CD4-positive, CD25-positive, alpha-beta regulatory T cell (primary cell): ENCODE results near the gene SPOCK2. TPM values are rescaled to one million over a fixed set of nuclear protein-coding genes. Genes with fewer than 3 reads are reported as not detected.
A peak's percentile ranks its signal among the peaks of the same experiment; 100 is the strongest.
"Not testable (repeated sequence)": the region's sequence is repeated elsewhere in the genome, so short reads cannot be mapped to it uniquely, and the experiment has no call there.

Source experiments
- ATAC-seq, 2 donors: fragments of 150-1000 bp; cut with Tn5 transposase; one replicate each; pipeline ENCODE4 v1.10.0; 2021; ENCODE audit warnings: low read depth in 2 of 2, moderate number of reproducible peaks in 2 of 2, moderate library complexity in 1 of 2
- DNase-seq, 3 donors: peaks; one replicate each; pipeline versions ENCODE4 v3.0.0 to v3.0.0-alpha.2; 2012 to 2022; ENCODE audit warnings: mixed read lengths in 1 of 3
- H3K27ac ChIP-seq: one replicate; pipeline ENCODE4 v1.7.0; 2013; ENCODE audit warnings: mild to moderate bottlenecking, low read length; ENCODE audit not compliant: insufficient read depth, poor library complexity, severe bottlenecking
- H3K27me3 ChIP-seq: one replicate; pipeline ENCODE4 v1.7.0; 2013; ENCODE audit warnings: low read length; ENCODE audit not compliant: control insufficient read depth, insufficient read depth
- H3K36me3 ChIP-seq: one replicate; pipeline ENCODE4 v1.7.0; 2013; ENCODE audit warnings: mild to moderate bottlenecking, low read length, moderate library complexity; ENCODE audit not compliant: control insufficient read depth, insufficient read depth
- H3K4me1 ChIP-seq: 2 replicates; pipeline ENCODE4 v1.7.0; 2013; ENCODE audit warnings: mild to moderate bottlenecking, low read length; ENCODE audit not compliant: insufficient read depth, control insufficient read depth, poor library complexity, severe bottlenecking
- H3K4me3 ChIP-seq: one replicate; pipeline ENCODE4 v1.7.0; 2013; ENCODE audit warnings: low read depth, mild to moderate bottlenecking, low read length, moderate library complexity
- H3K9me3 ChIP-seq, 2 experiments: 1 replicate in 1 of 2; 2 replicates in 1 of 2; pipeline ENCODE4 v1.7.0; 2013; ENCODE audit warnings: low read length in 2 of 2, mild to moderate bottlenecking in 1 of 2, moderate library complexity in 1 of 2; ENCODE audit not compliant: control insufficient read depth in 2 of 2
- H3K27ac Mint-ChIP-seq, 3 donors: one replicate each; pipeline ENCODE4 v1.8.0; 2020 to 2022; ENCODE audit warnings: mild to moderate bottlenecking in 3 of 3, mixed read lengths in 3 of 3, moderate library complexity in 2 of 3
- H3K27me3 Mint-ChIP-seq: one replicate; pipeline ENCODE4 v1.8.0; 2022; ENCODE audit warnings: mild to moderate bottlenecking, mixed read lengths
- H3K36me3 Mint-ChIP-seq: one replicate; pipeline ENCODE4 v1.8.0; 2020; ENCODE audit warnings: mixed read lengths
- H3K4me1 Mint-ChIP-seq, 4 donors: one replicate each; pipeline ENCODE4 v1.8.0; 2020 to 2022; ENCODE audit warnings: mixed read lengths in 4 of 4, mild to moderate bottlenecking in 1 of 4
- H3K4me3 Mint-ChIP-seq, 4 donors: one replicate each; pipeline ENCODE4 v1.8.0; 2020 to 2022; ENCODE audit warnings: mild to moderate bottlenecking in 4 of 4, mixed read lengths in 4 of 4, moderate library complexity in 3 of 4
- H3K9me3 Mint-ChIP-seq, 7 donors: one replicate each; pipeline ENCODE4 v1.8.0; 2020 to 2022; ENCODE audit warnings: mixed read lengths in 7 of 7, mild to moderate bottlenecking in 3 of 7, moderate library complexity in 2 of 7
- polyA plus RNA-seq, 4 donors: library from polyadenylated mRNA; unstranded; fragments of 300-500 nt; fragmentation: Illumina TruSeq; gene quantifications; one replicate each; pipeline ENCODE4 v1.2.3, GENCODE V29; 2021
- total RNA-seq: library from RNA; stranded (reverse); gene quantifications from one replicate; pipeline ENCODE4 v1.2.3, GENCODE V29; 2022

Gene SPOCK2
- total and polyA plus RNA-seq, 5 donors from 2014 or later: 221 to 683 (median 276) TPM

DNA sequence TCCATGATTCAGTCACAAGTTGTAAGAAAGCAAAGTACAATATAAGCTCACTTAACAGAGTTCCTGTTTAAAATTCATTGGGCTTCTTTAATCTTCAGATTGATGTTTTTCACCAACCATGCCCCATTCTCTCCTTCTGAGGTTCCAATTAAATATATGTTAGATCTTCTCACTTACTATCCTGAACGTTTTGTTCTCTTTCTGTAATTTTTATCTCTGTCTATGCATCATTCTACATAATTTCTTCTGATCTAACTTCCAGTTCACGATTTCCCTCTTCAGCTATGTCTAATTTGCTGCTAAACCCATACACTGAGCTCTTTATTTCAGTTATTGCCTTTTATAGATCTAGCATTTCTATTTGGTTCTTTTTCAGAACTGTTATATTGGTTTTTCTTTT lies 28.0 kb upstream of the SPOCK2 start:
- H3K9me3 Mint-ChIP-seq: peaks cover 0 to 10% (median 0%) of the 10 kb centered on the region in 7 donors
- Histone ChIP-seq H3K9me3 (peaks cover 0 to 5% of the 10 kb centered on the region in 2 experiments), H3K36me3 (no peaks in the 10 kb centered on the region), H3K27ac (no peak overlapping the region), H3K4me3 (no peak overlapping the region), H3K27me3 (no peaks in the 10 kb centered on the region), H3K4me1 (no peaks in the 10 kb centered on the region)
- peaks cover 17 to 32% (median 23%) of the 10 kb centered on the region in 4 donors for H3K4me1 Mint-ChIP-seq
- DNase-seq: no peak
- H3K4me3 Mint-ChIP-seq: no peak overlapping the region
- no peak overlapping the region for H3K27ac Mint-ChIP-seq
- H3K36me3 Mint-ChIP-seq: peaks cover 24% of the 10 kb centered on the region
- H3K27me3 Mint-ChIP-seq: no peaks in the 10 kb centered on the region
- no peak for ATAC-seq

GRCh38 chr10:72114706-72115450 lies 26.5 kb upstream of the SPOCK2 start:
- Mint-ChIP-seq H3K4me1 (peaks cover 22 to 41% (median 27%) of the 10 kb centered on the region in 4 donors), H3K27me3 (no peaks in the 10 kb centered on the region), H3K27ac (peak overlapping the region in 1 of 3 donors; percentile 55), H3K9me3 (peaks cover 0 to 10% (median 0%) of the 10 kb centered on the region in 7 donors), H3K4me3 (no peak overlapping the region), H3K36me3 (peaks cover 24% of the 10 kb centered on the region)
- no peaks in the 10 kb centered on the region for H3K27me3 ChIP-seq
- ATAC-seq (no peak), DNase-seq (no peak)
- no peak overlapping the region for H3K4me3 ChIP-seq
- H3K4me1 ChIP-seq: peaks cover 9% of the 10 kb centered on the region
- no peak overlapping the region for H3K27ac ChIP-seq
- no peaks in the 10 kb centered on the region for H3K36me3 ChIP-seq
- H3K9me3 ChIP-seq: peaks cover 0 to 5% of the 10 kb centered on the region in 2 experiments

- H3K27me3 ChIP-seq: no peaks in the 10 kb centered on the region
- Mint-ChIP-seq H3K4me3 (peak overlapping the region in 1 of 4 donors; percentile 18), H3K27ac (peak overlapping the region; percentile 62 to 94 (median 92)), H3K9me3 (peaks cover 0 to 1% (median 0%) of the 10 kb centered on the region in 7 donors), H3K36me3 (peaks cover 13% of the 10 kb centered on the region), H3K27me3 (no peaks in the 10 kb centered on the region), H3K4me1 (peaks cover 55 to 77% (median 58%) of the 10 kb centered on the region in 4 donors)
- H3K36me3 ChIP-seq: no peaks in the 10 kb centered on the region
- H3K4me3 ChIP-seq: no peak overlapping the region
- no peak for ATAC-seq
- peaks cover 49% of the 10 kb centered on the region for H3K4me1 ChIP-seq
- DNase-seq: no peak
- no peak overlapping the region for H3K27ac ChIP-seq
- no peaks in the 10 kb centered on the region for H3K9me3 ChIP-seq
Observed at GRCh38 chr10:72110673-72111401, 22.5 kb upstream of the SPOCK2 start.

DNA sequence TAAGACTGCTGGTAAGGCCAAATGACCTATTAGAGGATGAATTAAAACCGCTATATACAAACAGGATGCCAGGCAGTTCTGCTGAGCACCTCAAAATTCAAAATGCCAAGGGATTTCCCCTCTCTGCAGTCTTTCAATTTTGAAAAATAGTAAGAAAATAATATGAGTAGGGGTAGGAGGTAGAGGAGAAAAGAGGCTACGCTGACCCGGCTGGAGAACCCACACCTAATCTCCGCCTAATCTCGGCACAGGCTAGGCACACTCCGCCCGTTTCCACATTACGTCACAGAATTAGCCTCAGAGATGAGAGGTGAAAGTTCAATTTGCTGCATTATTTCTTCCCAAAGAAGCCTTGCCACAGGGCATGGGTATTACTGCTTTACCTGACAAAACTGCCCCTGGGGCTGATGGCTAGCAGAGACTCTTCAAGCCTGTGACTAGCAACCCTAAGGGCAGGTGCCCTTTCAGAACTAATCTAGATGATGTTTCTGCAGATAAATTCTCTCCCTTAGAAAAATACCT lies 21.3 kb upstream of the SPOCK2 start:
- Histone ChIP-seq H3K36me3 (no peaks in the 10 kb centered on the region), H3K4me3 (peak overlapping the region; percentile 66), H3K27ac (peak overlapping the region; percentile 78), H3K4me1 (peaks cover 53% of the 10 kb centered on the region), H3K27me3 (no peaks in the 10 kb centered on the region), H3K9me3 (no peaks in the 10 kb centered on the region)
- Mint-ChIP-seq H3K27ac (peak overlapping the region; percentile 91 to 99 (median 94)), H3K4me3 (peak overlapping the region; percentile 59 to 88 (median 74)), H3K9me3 (no peaks in the 10 kb centered on the region), H3K4me1 (peaks cover 50 to 81% (median 57%) of the 10 kb centered on the region in 4 donors), H3K36me3 (peaks cover 7% of the 10 kb centered on the region), H3K27me3 (no peaks in the 10 kb centered on the region)
- DNase-seq: peak in 2 of 3 donors; percentile 31 to 67
- peak; percentile 61 to 66 for ATAC-seq

DNA sequence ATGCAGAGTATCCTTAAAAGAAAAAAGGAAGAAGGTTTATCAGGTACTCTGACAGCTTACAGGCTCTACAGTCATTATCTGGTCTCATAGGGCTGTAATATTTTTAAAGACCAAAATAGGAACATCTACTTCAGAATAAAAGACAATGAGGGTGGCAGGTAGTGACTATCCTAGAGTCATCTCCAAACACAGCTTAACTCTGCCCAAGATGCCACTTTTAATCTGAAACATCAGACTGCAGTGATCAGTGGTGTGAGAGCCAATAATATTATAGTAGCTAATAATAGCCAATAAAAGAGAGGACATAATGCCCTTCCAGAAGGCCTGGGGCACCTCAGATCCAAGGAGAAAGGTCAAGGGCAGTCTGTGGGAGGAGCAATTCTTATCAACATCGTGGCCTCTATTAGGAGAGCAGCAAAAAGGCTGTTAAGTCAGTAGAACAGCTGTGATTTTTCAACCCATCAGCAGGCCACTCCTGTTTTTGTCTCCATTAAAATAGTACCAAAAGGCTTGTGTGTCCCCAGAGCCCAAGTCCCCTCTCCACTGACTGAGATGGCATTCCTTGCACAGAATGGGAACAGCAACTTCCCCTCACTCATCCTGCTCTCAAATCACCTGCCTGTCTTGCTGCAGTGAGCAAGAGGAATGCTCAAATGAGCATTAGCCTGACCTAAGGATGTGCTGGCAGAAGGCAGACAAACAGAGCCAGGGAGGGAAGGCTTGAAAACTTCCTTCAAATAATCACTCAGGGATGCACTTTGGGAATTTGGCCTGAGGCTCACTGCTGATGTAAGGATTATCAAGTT lies 20.7 kb upstream of the SPOCK2 start:
- peak overlapping the region; percentile 66 for H3K4me3 ChIP-seq
- H3K27ac ChIP-seq: peak overlapping the region; percentile 78
- H3K9me3 ChIP-seq: no peaks in the 10 kb centered on the region
- peaks cover 7% of the 10 kb centered on the region for H3K36me3 Mint-ChIP-seq
- peaks cover 53% of the 10 kb centered on the region for H3K4me1 ChIP-seq
- ATAC-seq: peak; percentile 8 to 9
- DNase-seq: no peak
- H3K27ac Mint-ChIP-seq: peak overlapping the region; percentile 91 to 99 (median 94)
- no peaks in the 10 kb centered on the region for H3K36me3 ChIP-seq
- peak overlapping the region; percentile 59 to 88 (median 74) for H3K4me3 Mint-ChIP-seq
- H3K4me1 Mint-ChIP-seq: peaks cover 50 to 88% (median 61%) of the 10 kb centered on the region in 4 donors
- no peaks in the 10 kb centered on the region for H3K9me3 Mint-ChIP-seq
- no peaks in the 10 kb centered on the region for H3K27me3 ChIP-seq
- no peaks in the 10 kb centered on the region for H3K27me3 Mint-ChIP-seq

GRCh38 chr10:72108004-72108370 lies 19.6 kb upstream of the SPOCK2 start:
- Mint-ChIP-seq H3K4me3 (peak overlapping the region; percentile 29 to 83 (median 69)), H3K4me1 (peaks cover 42 to 88% (median 65%) of the 10 kb centered on the region in 4 donors), H3K27ac (peak overlapping the region; percentile 91 to 99 (median 94))
- H3K4me1 ChIP-seq: peaks cover 53% of the 10 kb centered on the region
- not testable (repeated sequence) for ATAC-seq, DNase-seq, H3K9me3 Mint-ChIP-seq, H3K27me3 Mint-ChIP-seq, H3K27me3 ChIP-seq, H3K36me3 Mint-ChIP-seq, H3K9me3 ChIP-seq, H3K36me3 ChIP-seq
- H3K27ac ChIP-seq: peak overlapping the region; percentile 78
- H3K4me3 ChIP-seq: peak overlapping the region; percentile 66

- no peaks in the 10 kb centered on the region for H3K9me3 ChIP-seq
- H3K9me3 Mint-ChIP-seq: no peaks in the 10 kb centered on the region
- no peaks in the 10 kb centered on the region for H3K27me3 ChIP-seq
- H3K4me1 ChIP-seq: peaks cover 53% of the 10 kb centered on the region
- peak overlapping the region; percentile 66 for H3K4me3 ChIP-seq
- peak overlapping the region; percentile 29 to 83 (median 69) for H3K4me3 Mint-ChIP-seq
- no peaks in the 10 kb centered on the region for H3K36me3 ChIP-seq
- peak; percentile 71 to 72 for ATAC-seq
- H3K4me1 Mint-ChIP-seq: peaks cover 42 to 89% (median 65%) of the 10 kb centered on the region in 4 donors
- peak overlapping the region; percentile 91 to 99 (median 94) for H3K27ac Mint-ChIP-seq
- no peaks in the 10 kb centered on the region for H3K27me3 Mint-ChIP-seq
- H3K27ac ChIP-seq: peak overlapping the region; percentile 78
- peak in 2 of 3 donors; percentile 70 to 80 for DNase-seq
- peaks cover 5% of the 10 kb centered on the region for H3K36me3 Mint-ChIP-seq
Observed at GRCh38 chr10:72107325-72108003, 19.1 kb upstream of the SPOCK2 start.
